Natural killer cell (primary cell): Measurements from ENCODE around the gene NR5A2. TPM values are rescaled to one million over a fixed set of nuclear protein-coding genes. Genes with fewer than 3 reads are reported as not detected.

Source experiments
- ATAC-seq, 3 donors: fragments of 150-1000 bp in 2 of 3; fragments of 200-7000 bp in 1 of 3; cut with Tn5 transposase; 1 replicate in 1 of 3; 2 replicates in 2 of 3; pipeline ENCODE4 v1.10.0; 2021; ENCODE audit warnings: mild to moderate bottlenecking in 2 of 3, moderate library complexity in 2 of 3
- DNase-seq, 2 donors: peaks; one replicate each; pipeline versions ENCODE4 v3.0.0 to v3.0.0-alpha.2; 2013 to 2021; ENCODE audit warnings: mixed read lengths in 1 of 2
- H3K27ac ChIP-seq: one replicate; pipeline ENCODE4 v1.5.1; 2013; ENCODE audit warnings: mild to moderate bottlenecking, low read length
- H3K27me3 ChIP-seq: one replicate; pipeline ENCODE4 v1.6.1; 2013; ENCODE audit warnings: low read length; ENCODE audit not compliant: control insufficient read depth, insufficient read depth
- H3K36me3 ChIP-seq: one replicate; pipeline ENCODE4 v1.6.1; 2013; ENCODE audit warnings: low read length; ENCODE audit not compliant: control insufficient read depth, insufficient read depth
- H3K4me1 ChIP-seq: one replicate; pipeline ENCODE4 v1.6.1; 2013; ENCODE audit warnings: low read length; ENCODE audit not compliant: control insufficient read depth, insufficient read depth
- H3K4me3 ChIP-seq: one replicate; pipeline ENCODE4 v1.5.1; 2013; ENCODE audit warnings: low read length
- H3K9me3 ChIP-seq: one replicate; pipeline ENCODE4 v1.6.1; 2013; ENCODE audit warnings: low read length; ENCODE audit not compliant: control insufficient read depth, insufficient read depth
- H3K27ac Mint-ChIP-seq, 2 donors: one replicate each; pipeline ENCODE4 v1.8.0; 2022; ENCODE audit warnings: mild to moderate bottlenecking in 2 of 2, mixed read lengths in 2 of 2, moderate library complexity in 1 of 2
- H3K27me3 Mint-ChIP-seq, 2 donors: one replicate each; pipeline ENCODE4 v1.8.0; 2022; ENCODE audit warnings: low read depth in 2 of 2, mixed read lengths in 2 of 2
- H3K36me3 Mint-ChIP-seq: one replicate; pipeline ENCODE4 v1.8.0; 2022; ENCODE audit warnings: mixed read lengths
- H3K4me1 Mint-ChIP-seq, 2 donors: one replicate each; pipeline ENCODE4 v1.8.0; 2022; ENCODE audit warnings: mixed read lengths in 2 of 2
- H3K4me3 Mint-ChIP-seq: one replicate; pipeline ENCODE4 v1.8.0; 2022; ENCODE audit warnings: mild to moderate bottlenecking, moderate library complexity, mixed read lengths
- H3K9me3 Mint-ChIP-seq, 2 donors: one replicate each; pipeline ENCODE4 v1.8.0; 2022; ENCODE audit warnings: mixed read lengths in 2 of 2
- WGBS: methylation state at CpG from one replicate; pipeline ENCODE4 v1.1.7; 2013; ENCODE audit warnings: missing lambda C conversion rate; ENCODE audit not compliant: insufficient coverage; 5-methylcytosine and 5-hydroxymethylcytosine counted together
- intact Hi-C: fragments of 100-400 bp; cut with micrococcal nuclease; formaldehyde crosslinking; loops from one replicate; pipeline ENCODE4 v1.14.2; 2022
- total RNA-seq, 4 donors: library from RNA; stranded (reverse); fragments of 120-200 nt in 1 of 4; gene quantifications; one replicate each; pipeline versions ENCODE4 v1.2.3 to v1.2.4, GENCODE V29; 2013 to 2022
- TF ChIP-seq, protein P1 (sequence below): fragments of 200-600 bp; IDR thresholded peaks from one replicate; pipeline ENCODE4 v1.8.0; 2022; ENCODE audit warnings: antibody characterized with exemption

Gene NR5A2
- total RNA-seq, 3 donors from 2014 or later (not counting 1 experiment from before 2014, with no cell fraction given), result not detected

DNA sequence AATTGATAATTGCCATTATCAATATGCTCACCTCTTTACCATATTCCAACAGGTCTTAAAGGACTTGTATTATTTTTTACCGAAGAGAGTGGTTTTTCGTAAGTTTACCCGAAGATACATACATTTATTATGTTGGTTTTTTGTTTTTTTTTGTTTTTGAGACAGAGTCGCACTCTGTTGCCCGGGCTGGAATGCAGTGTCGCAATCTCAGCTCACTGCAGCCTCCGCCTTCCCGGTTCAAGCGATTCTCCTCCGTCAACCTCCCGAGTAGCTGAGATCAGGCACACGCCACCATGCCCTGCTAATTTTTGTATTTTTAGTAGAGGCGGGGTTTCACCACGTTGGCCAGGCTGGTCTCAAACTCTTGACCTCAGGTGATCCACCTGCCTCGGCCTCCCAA lies 30.8 kb downstream of the NR5A2 start:
- WGBS, result 96% methylated on average over 14 of the region's 15 CpGs
- no peaks in the 10 kb centered on the region for H3K27me3 ChIP-seq
- no peaks in the 10 kb centered on the region for H3K4me1 ChIP-seq
- intact Hi-C loops, result no loop called here
- Mint-ChIP-seq H3K27ac (no peak overlapping the region), H3K9me3 (no peaks in the 10 kb centered on the region), H3K27me3 (peaks cover 6 to 20% of the 10 kb centered on the region in 2 donors), H3K36me3 (no peaks in the 10 kb centered on the region), H3K4me1 (no peaks in the 10 kb centered on the region), H3K4me3 (no peak overlapping the region)
- no peaks in the 10 kb centered on the region for H3K9me3 ChIP-seq
- TF ChIP-seq, protein P1, sequence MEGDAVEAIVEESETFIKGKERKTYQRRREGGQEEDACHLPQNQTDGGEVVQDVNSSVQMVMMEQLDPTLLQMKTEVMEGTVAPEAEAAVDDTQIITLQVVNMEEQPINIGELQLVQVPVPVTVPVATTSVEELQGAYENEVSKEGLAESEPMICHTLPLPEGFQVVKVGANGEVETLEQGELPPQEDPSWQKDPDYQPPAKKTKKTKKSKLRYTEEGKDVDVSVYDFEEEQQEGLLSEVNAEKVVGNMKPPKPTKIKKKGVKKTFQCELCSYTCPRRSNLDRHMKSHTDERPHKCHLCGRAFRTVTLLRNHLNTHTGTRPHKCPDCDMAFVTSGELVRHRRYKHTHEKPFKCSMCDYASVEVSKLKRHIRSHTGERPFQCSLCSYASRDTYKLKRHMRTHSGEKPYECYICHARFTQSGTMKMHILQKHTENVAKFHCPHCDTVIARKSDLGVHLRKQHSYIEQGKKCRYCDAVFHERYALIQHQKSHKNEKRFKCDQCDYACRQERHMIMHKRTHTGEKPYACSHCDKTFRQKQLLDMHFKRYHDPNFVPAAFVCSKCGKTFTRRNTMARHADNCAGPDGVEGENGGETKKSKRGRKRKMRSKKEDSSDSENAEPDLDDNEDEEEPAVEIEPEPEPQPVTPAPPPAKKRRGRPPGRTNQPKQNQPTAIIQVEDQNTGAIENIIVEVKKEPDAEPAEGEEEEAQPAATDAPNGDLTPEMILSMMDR, result no peak
- H3K27ac ChIP-seq, result no peak overlapping the region
- DNase-seq (no peak), ATAC-seq (no peak)
- no peak overlapping the region for H3K4me3 ChIP-seq
- no peaks in the 10 kb centered on the region for H3K36me3 ChIP-seq

DNA sequence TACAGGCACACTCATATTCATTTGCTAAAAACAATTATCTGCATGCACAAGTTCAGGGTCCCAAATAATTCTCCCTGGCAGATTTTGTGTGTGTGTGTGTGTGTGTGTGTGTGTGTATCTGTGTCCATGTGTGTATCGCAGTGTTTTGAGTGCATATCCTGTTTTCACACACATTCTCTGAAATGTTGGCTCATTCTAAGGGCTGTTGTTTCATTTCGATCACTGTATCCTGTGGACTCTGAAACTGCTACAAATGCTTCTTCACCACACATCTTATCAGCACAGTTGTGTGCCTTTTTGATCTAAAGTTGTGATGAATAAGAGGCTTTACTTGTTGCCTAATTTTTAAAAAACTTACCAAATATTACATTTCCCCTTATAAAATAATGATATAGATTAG lies 34.6 kb downstream of the NR5A2 start:
- no peaks in the 10 kb centered on the region for H3K4me1 ChIP-seq
- no peaks in the 10 kb centered on the region for H3K36me3 Mint-ChIP-seq
- H3K27me3 Mint-ChIP-seq, result peaks cover 2 to 10% of the 10 kb centered on the region in 2 donors
- no peaks in the 10 kb centered on the region for H3K4me1 Mint-ChIP-seq
- ATAC-seq, result no peak
- H3K27ac ChIP-seq, result no peak overlapping the region
- intact Hi-C loops, result no loop called here
- TF ChIP-seq, protein P1, result no peak
- no peak for DNase-seq
- WGBS, result 88% methylated on average over 1 of the region's 2 CpGs
- H3K9me3 ChIP-seq, result no peaks in the 10 kb centered on the region
- no peaks in the 10 kb centered on the region for H3K27me3 ChIP-seq
- no peak overlapping the region for H3K4me3 ChIP-seq
- H3K9me3 Mint-ChIP-seq, result no peaks in the 10 kb centered on the region
- no peaks in the 10 kb centered on the region for H3K36me3 ChIP-seq
- H3K4me3 Mint-ChIP-seq, result no peak overlapping the region
- H3K27ac Mint-ChIP-seq, result no peak overlapping the region

DNA sequence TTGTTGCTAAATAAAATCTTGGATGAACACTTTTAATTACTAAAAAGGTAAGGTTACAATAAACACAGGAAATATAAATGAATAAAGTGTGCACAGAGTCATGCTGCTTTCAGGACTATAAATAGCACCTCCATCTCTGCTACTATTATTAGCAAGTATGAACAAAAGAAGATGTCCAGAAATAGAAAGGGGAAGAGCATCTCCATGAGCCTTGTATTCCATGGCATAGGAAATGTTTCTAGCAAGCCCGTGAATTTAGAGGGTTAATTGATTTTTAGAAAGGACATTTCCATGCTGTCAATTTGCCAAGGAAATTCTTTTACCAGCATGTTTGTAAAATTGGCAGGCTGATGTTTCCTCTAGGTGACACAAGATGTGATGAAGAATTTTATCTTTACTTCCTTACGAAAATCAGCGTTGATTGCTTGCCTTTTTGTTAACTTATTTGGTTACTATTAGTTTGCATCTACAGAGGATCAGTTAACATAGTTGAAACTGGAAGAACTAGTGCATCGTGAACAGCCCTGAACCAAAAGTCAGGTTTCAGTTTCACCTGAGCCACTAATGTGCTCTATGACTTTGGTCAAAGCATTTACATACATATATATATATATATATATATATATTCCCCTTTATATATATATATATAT lies 45.3 kb downstream of the NR5A2 start:
- Mint-ChIP-seq H3K27ac (no peak overlapping the region), H3K36me3 (no peaks in the 10 kb centered on the region), H3K4me1 (peaks cover 10 to 11% of the 10 kb centered on the region in 2 donors), H3K4me3 (no peak overlapping the region), H3K27me3 (peaks cover 15 to 71% of the 10 kb centered on the region in 2 donors), H3K9me3 (no peaks in the 10 kb centered on the region)
- TF ChIP-seq, protein P1, result no peak
- H3K4me1 ChIP-seq, result no peaks in the 10 kb centered on the region
- ATAC-seq, result no peak
- H3K4me3 ChIP-seq, result no peak overlapping the region
- no peak for DNase-seq
- H3K9me3 ChIP-seq, result no peaks in the 10 kb centered on the region
- 58% methylated on average over 4 of the region's 4 CpGs for WGBS
- H3K27ac ChIP-seq, result no peak overlapping the region
- intact Hi-C loops, result no loop called here
- H3K36me3 ChIP-seq, result no peaks in the 10 kb centered on the region
- peaks cover 9% of the 10 kb centered on the region for H3K27me3 ChIP-seq

DNA sequence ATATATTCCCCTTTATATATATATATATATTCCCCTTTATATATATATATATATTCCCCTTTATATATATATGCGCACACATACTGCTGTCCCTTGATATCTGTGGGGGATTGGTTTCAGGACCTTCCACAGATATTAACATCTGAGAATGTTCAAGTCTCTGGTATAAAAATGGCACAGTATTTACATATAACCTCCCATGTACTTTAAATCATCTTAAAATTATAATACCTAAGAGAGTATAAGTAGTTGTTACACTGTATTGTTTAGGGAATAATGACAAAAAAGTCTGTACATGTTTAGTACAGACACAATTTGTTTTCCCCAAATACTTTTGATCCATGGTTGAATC lies 45.8 kb downstream of the NR5A2 start:
- no peak overlapping the region for H3K27ac Mint-ChIP-seq
- H3K27ac ChIP-seq, result no peak overlapping the region
- TF ChIP-seq, protein P1, result no peak
- no peaks in the 10 kb centered on the region for H3K36me3 Mint-ChIP-seq
- no peaks in the 10 kb centered on the region for H3K9me3 Mint-ChIP-seq
- H3K27me3 ChIP-seq, result peaks cover 11% of the 10 kb centered on the region
- no peaks in the 10 kb centered on the region for H3K9me3 ChIP-seq
- H3K4me3 ChIP-seq, result no peak overlapping the region
- peaks cover 10 to 11% of the 10 kb centered on the region in 2 donors for H3K4me1 Mint-ChIP-seq
- WGBS, result no CpG with 5 or more reads among the region's 1 CpG
- ATAC-seq, result no peak
- H3K36me3 ChIP-seq, result no peaks in the 10 kb centered on the region
- H3K27me3 Mint-ChIP-seq, result peaks cover 15 to 69% of the 10 kb centered on the region in 2 donors
- intact Hi-C loops, result no loop called here
- H3K4me1 ChIP-seq, result no peaks in the 10 kb centered on the region
- H3K4me3 Mint-ChIP-seq, result no peak overlapping the region
- no peak for DNase-seq
